ENCODE results near the gene ANKRD26. TPM values are rescaled to one million over a fixed set of nuclear protein-coding genes. Genes with fewer than 3 reads are reported as not detected.

The ANKRD26 gene
- total RNA-seq (2022; extraction: Qiagen RNA extraction; ENCODE audit: low read depth) = 2.2 to 3.3 TPM (median 2.9 TPM) in 5 replicates

DNA sequence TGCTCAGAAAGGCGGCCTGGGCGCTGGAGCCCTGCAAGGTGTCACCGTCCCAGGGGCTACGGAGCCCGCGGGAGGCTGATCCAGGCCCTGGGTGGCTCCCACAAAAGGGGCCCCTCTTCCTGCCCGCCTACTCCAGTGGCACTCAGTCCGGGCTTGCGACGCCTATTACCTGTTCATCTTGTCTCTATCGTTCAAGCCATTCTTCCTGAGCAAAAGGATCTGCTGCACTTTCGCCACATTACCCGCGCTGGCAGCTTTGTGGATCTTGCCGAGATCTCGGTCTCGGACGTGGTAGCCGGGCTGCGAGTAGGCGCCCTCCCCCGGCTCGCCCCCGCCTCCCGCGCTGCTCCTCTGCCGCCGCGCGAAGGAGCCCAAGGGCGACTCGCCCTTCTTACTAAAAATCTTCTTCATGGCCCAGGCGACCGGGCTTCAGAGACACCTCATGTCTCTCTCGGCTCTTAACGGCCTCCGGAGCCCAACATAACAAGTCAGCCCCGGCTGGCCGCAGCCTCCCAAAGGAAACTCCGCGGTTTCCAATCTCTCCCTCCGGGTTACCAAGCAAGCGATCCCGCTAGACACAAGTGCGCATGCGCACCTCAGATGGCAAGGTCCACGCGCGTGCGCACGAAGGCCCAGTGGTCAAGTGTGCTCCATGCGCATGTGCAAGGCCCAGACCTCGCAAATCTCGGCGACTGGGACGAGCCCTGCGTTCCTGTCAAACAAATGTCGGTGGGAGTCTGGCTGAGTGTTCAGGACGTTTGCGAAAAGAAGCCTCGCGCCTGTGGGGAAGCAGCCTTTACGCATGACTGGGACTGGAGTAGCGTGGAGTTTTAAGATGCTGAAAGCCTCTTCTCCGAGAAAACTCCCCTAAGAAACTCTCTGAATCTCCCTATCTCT lies at the start of gene ANKRD26:
ANKRD26 (minus strand) TSS at position 579 of the 897 bp plus-strand sequence; CDS start at position 411, 168 bp downstream.

Other genes with a start within 250 kb of the ANKRD26 start
- 54.7 to 59.3 TPM (median 57.0 TPM) in 5 replicates for gene ABI1, start 239.5 kb downstream of the ANKRD26 start, total RNA-seq (2022; extraction: Qiagen RNA extraction; ENCODE audit: low read depth)
- gene YME1L1, start 53.9 kb upstream of the ANKRD26 start, total RNA-seq (2022; extraction: Qiagen RNA extraction; ENCODE audit: low read depth) = 88.5 to 110 TPM (median 96.8 TPM) in 5 replicates
- gene MASTL, start 54.9 kb upstream of the ANKRD26 start, total RNA-seq (2022; extraction: Qiagen RNA extraction; ENCODE audit: low read depth) = 17.7 to 26.8 TPM (median 19.8 TPM) in 5 replicates
- gene ACBD5, start 140.3 kb upstream of the ANKRD26 start, total RNA-seq (2022; extraction: Qiagen RNA extraction; ENCODE audit: low read depth) = 25.1 to 38.5 TPM (median 28.3 TPM) in 5 replicates